ENCODE measurements around the gene CAMK4.
A peak's percentile ranks its signal among the peaks of the same experiment; 100 is the strongest.

Gene CAMK4

DNA sequence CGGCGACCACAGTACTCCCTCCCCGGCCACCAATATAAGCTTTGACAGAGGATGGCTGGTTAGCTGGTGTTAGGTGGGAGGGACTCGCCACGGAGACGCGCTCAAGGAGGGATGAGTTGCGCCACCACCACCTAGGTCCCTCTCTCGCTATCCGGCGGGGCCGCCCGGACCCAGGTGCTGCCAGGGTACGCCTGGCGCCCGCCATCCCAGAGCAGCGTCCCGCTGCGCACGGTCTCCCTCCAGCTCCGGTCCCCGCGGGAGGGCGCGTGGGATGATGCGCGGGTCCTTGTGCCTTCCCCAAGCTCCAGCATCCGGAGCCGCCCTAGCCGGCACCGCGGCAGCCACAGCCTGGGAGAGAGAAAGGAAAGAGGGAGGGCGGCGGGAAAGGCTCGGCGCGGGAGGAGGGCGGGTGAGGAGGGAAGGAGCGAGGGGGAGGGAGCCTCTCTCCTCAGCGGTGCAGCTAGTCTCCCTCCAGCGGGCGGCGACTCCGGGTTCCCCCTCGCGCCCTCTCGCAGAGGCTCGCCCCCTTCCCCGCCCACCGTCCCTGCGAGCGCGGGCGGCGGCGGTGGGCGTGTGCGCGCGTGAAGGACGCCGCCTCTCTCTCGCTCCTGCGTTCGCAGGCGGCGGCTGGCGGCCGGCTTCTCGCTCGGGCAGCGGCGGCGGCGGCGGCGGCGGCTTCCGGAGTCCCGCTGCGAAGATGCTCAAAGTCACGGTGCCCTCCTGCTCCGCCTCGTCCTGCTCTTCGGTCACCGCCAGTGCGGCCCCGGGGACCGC is at the start of gene CAMK4:
CAMK4 (plus strand) TSS at position 598 of the 774 bp plus-strand sequence; CDS start at position 698, 100 bp downstream.
- peak; percentile 36 to 66 for DNase-seq (ENCODE audit: low read depth in 2 of 2)

DNA sequence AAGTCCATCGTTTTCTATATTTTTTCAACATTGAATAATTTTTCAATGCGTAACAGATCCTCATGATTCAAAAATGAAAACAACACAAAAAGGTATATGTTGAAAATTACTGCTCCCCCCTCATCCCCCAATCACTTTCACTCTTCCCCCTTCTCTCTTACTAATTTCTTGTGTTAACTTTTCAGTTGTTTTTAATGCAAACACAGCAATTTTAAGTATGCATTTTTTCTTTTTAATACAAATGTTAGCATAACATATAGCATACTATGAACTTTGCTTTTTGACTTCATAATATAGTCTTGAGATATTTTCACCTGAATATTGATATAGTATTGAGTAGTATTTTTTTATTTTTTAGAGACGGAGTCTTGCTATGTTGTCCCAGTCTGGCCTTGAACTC is 41.1 kb upstream of the CAMK4 start:
- DNase-seq (ENCODE audit: low read depth in 2 of 2): no peak

DNA sequence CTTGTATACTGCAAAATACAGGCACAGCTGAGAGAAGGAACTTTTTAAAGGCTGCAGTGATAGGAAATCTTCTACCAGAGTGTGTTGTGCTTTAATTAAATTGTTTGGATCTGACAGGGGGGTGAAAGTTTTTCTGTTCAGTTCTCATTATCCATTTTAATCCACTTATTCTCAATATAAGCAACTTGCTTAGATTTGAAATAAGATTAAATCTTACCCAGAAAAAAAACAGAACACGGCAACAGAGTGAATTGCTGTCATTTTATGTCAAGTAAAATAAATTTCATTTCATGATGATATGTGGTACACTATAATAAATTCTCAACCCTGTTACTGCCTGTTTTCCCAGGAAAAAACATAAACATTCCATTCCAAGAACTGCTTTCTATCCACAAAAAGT is 37.1 kb upstream of the CAMK4 start:
- no peak for DNase-seq (ENCODE audit: low read depth in 2 of 2)

DNA sequence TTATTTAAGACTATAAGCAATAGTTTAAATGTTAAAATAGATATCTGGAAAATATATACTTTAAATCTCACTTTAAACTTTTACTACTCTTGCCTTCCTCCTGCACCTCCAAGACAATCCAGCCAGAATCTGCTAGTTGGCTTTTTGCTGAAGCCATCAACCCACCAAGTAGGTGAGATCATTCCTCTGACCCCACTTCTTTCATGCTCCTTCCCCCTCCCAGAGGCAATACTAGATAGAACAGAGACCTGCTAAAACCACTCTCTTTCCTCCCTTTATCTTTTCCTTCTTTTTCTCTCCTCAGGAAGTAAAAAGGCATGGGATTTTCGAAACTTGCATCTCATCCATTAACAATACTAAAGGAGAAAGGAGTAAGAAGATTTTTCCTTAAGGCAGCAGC is 30.1 kb upstream of the CAMK4 start:
- DNase-seq (ENCODE audit: low read depth in 2 of 2): no peak

DNA sequence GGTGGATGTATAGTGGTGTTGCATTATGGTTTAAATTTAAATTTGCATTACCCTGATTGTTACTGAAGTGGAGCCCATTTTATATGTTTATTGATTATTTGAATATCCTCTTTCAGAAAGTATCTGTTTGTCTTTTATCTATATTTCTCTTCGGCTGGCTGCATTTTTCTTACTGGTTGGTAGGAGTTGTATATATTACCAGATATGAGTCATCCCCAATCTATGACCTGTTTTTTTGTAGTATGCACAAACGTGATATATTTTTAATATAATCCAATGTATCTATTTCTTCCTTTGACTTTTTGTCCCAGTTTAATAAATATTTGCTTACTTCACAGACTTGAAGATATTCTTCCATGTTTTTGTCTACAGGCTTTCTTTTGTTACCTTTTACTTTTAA is 29.3 kb upstream of the CAMK4 start:
- DNase-seq (ENCODE audit: low read depth in 2 of 2): no peak

DNA sequence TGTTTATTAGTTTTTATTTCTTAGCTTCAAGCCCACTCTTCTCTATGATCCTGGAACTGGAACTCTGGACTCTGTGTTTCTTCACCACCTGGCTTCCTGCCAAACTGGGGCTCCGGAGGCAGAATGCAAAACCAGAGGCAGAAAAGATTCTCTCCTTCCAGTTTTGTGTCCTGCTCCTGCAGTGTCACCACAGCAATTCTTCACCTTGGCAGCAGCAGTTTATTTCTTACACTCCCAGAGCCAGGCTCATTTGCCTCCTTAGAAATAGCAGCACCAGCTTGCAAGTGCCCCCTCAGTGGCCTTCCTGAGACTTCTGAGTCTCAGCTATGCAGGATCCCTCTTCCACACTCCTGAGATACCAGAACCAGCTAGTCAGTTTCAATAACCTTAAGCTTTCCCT is 26.7 kb upstream of the CAMK4 start:
- no peak for DNase-seq (ENCODE audit: low read depth in 2 of 2)

DNA sequence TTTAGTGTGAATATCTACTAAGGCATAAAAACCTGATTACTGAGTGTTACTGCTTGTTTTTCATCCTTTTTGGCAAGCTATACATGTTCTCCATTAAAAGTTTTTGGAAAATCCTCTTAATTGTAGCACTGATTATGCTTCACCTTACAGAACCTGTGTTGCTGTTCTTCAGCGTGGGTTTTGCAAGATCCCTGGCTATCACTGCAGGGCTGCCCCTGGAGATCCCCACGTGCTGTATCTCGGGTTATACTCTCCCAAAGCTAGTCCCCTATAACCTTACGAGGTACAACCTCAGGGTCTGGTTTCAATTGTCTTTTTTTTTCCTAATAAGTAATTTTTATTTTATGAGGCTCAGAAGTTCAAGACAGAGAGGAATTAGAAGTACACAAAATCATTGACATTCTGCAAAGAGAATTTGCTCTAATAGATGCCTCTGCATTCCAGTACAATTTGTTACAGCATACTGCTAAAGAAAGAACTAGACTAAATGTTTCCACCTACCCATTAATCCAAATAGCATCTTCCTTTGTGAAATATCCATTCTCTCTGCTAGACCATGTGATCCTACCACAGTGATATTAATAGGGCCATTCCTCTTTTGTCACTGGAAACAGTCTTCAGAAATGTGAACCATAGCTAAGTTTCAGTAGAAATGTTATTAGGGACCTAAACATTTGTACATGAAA is 25.8 kb upstream of the CAMK4 start:
- no peak for DNase-seq (ENCODE audit: low read depth in 2 of 2)

DNA sequence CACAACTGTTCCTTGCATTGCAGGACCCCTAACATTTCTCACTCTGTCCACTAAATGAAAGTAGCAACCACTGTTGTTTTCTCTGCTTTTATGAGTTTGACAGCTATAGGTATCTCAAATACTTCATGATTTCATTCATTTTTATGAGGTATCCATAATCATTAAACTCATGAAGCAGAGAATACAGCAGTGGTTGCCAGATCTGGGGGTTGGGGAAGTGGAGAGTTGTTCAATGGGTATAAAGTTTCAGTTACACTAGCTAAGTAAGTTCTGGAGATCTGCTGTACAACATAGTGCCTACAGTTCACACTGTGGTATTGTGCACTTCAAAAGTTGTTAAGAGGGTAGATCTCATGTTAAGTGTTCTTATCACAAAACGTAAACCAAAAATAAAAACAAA is 23.4 kb upstream of the CAMK4 start:
- DNase-seq (ENCODE audit: low read depth in 2 of 2): no peak

DNA sequence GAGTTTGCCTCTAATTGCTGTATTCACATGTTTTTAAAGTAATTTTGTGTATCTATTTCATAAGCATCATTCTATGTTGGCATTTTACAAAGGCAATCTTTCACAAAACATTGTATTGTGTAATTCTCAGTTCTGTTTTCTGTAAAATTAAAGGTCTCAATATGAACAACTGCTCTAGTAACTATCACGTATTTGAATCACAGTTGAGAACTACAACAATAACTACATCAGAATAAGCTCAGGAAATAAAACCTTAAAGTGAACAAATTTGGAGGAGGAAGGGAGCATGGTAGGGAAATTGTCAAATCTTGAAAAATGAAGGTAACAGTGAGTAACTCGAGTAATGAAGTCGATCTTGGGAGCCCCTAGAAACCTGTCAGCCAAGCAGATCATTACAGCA is 22.5 kb upstream of the CAMK4 start:
- DNase-seq (ENCODE audit: low read depth in 2 of 2): no peak

DNA sequence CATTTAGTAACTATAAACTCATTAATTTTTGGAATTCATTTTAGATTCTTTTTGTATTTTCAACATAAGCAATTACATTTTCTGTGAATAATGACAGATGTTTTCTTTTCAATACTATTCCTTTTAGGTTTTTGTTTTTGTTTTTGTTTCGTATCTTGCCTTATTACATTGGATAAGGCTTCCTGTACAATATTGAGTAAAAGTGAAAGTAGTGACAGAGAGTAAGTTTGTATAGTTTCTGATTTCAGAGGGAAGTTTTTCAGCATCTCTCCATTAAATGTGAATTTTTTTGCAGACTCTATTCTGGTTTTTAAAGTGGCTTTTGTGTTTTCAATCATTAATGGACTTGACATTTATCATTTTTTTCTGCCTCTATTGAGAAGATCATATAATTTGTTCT is 12.8 kb upstream of the CAMK4 start:
- DNase-seq (ENCODE audit: low read depth in 2 of 2): no peak

DNA sequence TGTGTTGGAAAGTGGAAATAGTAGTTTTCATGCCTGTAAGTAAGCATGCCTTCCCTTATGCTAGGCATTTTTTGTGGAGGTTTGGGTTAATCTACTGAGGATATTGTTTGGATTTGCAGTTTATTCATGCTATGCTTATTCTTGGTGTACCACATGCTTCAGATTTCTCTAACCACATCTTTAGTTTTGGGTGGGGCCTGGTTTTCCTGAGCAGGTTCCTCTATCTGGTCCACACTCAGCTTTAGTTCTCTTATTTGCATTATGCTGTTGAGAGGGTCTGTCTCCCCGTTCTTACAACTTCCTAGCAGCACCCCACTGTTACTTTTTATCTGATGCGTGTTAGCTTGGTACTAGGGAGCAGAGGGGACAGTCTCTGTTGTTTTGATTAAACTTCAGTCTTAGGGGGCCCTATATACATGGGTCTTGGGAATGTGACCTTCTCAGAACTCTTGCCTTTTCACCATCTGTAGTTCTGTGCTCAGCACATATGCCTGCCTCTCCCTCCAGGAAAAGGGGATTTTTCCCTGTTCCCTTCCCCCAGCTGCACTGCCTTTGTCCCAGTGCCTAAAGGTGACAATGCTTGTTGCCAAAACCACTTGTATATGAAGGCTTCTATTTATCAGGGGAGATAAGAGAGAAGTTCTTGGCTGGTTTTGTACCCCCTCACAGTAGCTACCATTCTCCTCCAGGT is 10.0 kb upstream of the CAMK4 start:
- DNase-seq (ENCODE audit: low read depth in 2 of 2): no peak

DNA sequence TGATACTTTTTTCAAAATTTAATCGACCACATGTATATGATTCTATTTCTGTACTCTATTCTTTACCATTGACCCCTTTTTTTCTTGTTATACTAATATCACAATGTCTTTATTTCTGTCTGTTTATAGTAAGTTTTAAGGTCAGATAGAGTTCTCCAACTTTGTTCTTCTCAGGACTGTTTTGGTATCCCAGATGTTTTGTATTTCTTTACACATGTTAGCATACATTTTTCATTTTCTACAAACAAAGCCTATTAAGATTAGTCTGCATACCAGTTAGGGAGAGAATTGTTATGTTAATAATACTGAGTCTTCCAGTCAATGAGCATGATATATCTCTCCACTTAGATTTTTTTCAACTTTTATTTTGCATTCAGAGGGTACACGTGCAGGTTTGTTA is 8.2 kb upstream of the CAMK4 start:
- no peak for DNase-seq (ENCODE audit: low read depth in 2 of 2)

DNA sequence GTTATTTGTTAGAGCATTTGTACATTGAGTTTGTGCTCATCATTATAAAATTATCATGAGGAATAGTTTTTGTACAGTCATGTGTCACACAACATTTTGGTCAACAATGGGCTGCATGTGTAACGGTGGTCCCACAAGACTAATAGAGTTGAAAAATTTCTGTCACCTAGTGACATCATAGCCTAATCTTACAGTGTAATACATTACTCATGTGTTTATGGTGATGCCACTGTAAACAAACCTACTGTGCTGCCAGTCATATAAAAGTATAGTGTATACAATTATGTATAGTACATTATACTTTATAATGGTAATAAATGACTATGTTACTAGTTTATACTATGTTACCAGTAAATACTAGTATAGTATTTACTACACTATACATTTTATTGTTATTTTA is 3.0 kb upstream of the CAMK4 start:
- no peak for DNase-seq (ENCODE audit: low read depth in 2 of 2)

DNA sequence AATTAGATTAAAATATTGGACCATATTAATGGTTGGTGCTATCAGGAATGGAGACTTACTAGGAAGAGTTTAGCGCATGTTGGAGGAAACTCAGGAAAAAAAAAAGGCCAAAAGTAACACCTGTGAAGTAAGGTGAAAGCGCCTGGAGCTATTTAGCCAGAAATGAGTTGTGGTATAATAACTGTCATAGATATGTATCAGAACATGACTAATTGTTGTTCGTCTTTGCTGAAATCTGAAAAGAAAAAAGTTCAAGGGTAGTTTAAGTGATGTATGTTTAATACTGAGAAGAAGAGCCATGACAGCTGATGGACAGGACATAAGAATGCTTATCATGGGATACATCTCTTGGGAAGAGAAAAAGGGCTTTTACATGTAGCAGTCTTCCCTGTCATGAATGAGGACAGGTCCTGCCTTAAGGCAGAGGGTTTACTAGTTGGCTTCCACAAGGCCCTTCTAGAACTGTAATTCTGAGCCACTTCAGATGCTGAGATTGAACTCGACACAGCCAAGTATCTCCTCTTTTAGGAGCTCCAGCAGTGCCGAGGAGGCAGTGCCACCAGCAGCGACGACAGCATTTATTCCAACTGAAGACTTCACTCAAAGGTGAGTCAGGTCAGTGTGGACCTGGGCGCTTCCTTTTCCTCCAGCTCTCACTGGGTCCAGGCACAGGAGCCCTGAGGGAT is 940 bp upstream of the CAMK4 start:
- no peak for DNase-seq (ENCODE audit: low read depth in 2 of 2)

DNA sequence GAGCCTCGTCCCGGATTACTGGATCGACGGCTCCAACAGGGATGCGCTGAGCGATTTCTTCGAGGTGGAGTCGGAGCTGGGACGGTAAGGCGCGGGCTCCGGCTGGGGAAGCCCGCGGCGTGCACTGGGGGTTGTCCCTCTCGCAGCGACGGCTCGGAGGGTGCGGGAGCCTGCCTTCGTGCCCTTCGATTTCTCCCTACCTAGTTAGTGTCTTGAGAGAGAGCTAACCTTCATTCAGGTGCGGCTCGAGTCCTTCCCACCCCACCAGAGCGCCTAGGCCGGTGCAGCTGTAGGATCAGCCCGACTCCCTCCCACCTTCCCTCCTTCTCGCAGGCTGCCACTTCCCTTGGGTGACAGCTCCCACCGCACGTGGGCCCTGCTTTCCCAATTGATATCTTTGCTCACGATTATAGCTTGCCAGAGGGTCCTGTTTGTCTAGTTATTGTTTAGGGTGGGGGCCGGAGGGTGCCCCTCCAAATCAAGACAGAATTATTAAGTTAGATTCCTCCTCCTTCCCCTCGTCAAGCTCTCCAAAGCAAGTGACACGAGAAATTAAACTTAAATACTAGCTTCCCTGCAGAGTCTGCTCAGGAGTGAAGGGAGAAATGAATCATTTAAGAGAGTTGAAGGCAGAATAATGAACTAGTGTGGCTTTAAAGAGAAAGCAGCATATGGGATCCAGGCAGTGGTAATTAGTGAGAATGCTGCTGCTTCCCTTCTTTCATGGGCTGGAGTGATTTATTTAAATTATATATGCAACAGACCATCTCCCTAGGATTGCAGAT is 569 bp downstream of the CAMK4 start:
- no peak for DNase-seq (ENCODE audit: low read depth in 2 of 2)

DNA sequence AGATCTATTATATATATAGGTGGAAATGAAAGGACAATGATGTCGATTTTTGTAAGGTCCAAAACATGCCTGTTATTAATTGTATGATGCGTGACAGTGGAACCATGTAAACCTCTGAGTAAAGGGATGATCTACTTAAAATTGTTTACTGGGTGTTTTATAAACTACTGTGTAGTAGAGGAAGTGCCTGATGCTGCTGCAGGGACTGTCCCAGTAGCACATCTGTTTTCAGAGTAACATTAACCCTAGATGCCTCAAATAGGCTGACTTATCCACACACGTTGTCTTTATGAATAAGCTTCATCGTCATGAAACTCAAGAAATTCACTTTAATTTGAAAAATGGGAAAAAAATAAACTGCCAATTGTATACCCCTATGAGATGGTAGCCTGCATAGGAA is 1.7 kb downstream of the CAMK4 start:
- DNase-seq (ENCODE audit: low read depth in 2 of 2): no peak

DNA sequence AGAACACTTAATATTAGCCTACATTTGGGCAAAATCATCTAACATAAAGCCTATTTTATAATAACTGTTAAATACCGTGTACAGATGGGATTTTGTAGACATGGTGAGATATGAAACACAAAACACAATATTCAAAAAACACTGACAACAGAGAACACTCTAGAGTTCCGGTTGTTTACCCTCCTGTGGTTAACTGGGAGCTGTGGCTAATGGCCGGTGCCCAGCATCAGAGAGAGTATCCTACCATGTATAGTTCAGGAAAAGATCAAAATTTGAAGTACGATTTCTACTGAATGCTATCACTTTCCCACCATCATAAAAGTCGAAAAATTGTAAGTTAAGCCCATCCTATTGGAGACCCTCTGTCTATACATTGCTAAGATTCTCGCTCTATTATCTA is 2.4 kb downstream of the CAMK4 start:
- DNase-seq (ENCODE audit: low read depth in 2 of 2): no peak

DNA sequence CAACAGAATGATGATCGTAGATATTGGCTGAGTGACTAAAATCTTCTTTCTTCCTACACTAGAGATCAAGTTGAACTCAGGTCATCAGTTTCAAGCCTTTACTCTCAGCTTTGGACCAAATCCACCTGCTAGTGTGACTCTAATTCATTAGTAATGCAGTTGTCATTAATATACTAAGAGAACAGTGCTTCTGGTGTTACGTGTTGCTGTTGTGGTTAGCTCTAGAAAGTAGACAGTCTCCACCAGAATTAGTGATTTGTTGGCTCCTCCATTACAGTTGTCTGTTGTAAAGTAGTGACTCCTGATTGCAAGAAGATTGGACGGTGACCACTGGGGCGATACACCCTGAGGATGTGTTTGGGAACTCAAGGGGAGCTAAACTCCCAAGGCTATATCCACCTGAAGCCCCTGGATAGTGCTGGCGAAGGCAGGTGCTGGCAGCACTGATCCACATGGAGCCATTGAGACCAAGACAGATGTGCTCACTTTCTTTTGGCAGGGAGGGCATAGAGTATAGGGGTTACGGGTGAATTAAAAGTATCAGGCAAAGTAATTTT is 3.1 kb downstream of the CAMK4 start:
- DNase-seq (ENCODE audit: low read depth in 2 of 2): no peak

DNA sequence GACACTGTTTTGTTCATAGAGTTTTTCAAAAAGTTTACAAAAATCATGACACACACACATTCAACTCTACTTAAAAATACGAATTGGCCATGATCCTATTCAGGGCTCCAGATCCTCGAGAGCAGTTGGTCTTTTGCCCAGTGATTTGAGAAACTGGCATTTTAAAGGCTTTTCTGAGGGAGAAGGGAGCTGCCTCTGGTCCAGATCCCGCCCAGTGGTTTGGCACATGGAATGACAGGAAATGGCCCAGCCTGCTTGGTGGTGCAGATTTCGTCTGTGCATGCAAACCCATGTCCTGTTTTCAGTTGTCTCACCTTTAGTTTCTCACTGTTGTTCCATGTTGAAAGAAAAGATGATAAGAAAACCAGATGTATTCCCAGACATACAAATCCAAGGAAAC is 3.6 kb downstream of the CAMK4 start:
- no peak for DNase-seq (ENCODE audit: low read depth in 2 of 2)

DNA sequence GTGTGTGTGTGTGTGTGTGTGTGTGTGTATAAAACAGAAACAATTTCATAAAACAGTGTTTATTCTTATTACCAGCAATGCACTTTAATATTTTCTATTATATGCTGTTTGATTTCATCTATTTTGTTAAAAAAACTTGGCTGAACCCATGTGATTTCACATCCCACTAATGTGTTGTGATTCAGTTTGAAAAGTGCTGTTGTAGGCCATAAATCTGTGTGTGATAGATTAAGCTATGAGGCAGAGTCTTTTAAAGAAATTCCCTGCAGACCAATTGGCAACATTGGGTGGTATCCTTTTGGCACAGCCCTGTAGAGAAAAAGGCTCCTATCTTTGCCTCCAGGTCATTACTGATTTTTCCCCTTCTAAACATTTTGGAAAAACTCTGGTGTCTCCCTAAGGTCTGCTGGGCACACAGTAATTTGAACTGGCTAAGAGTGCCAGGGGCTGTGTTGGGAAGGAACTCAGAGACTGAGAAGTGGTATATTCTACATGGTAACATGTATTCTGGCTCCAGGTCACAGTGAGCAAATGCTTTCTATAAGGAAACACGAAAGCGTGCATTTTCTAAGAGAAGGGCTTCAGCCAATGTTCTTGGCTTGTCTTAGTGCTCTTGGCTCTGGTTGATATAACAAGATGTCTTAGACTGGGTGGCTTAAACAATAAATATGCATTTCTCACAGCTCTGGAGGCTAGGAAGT is 4.5 kb downstream of the CAMK4 start:
- no peak for DNase-seq (ENCODE audit: low read depth in 2 of 2)

Data from stimulated activated CD8-positive, alpha-beta memory T cell treated with anti-CD3 and anti-CD28 coated beads, Interleukin-2, amount 100 ng/mL, for 48 hours (primary cell).